Lower leg skin (tissue), 3 donors: ENCODE data around the gene C14orf119.

ENCODE experiments used
- POLR2A ChIP-seq, 2 donors: fragments of 450-650 bp; IDR thresholded peaks; one replicate each; pipeline ENCODE4 v1.6.1; 2016 to 2017; ENCODE audit warnings: antibody characterized with exemption in 2 of 2, mild to moderate bottlenecking in 1 of 2, moderate library complexity in 1 of 2
- TF ChIP-seq, protein P1 (sequence below), 3 donors: fragments of 450-650 bp; IDR thresholded peaks; one replicate each; pipeline ENCODE4 v1.5.1; 2016; ENCODE audit warnings: antibody characterized with exemption in 3 of 3, mild to moderate bottlenecking in 3 of 3, moderate library complexity in 2 of 3

DNA sequence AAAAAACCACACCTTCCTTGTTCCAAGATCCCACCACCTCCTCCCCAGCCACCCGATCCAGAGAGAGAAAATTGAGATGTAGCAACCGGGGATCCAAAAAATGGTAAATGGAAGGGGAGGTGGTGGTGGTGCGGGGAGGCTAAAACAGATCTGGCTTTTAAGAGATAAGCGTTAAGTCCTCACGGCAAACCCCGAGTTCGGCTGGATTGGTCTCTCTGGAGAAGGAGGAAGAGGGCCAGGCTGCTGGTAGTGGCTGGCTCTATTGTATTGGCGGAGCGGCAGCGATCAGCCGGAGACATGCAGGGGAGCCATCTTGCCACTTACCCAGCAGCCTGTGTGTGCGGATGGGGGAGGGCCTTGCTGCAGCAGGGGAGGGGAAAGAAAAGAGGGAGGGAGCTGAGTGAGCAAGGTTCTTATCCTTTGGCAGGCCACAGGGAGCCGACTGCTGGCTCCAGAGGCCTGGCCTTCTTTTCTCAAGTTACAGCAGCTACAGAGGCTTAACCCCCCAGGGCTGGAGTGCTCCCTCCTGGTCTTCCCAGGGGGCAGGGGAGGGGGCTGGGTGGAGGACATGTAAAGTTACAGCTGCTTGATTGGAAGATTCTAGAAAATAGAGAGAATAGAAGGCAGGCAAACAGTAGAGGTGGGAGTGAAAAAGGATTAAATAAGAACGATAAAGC lies 23.9 kb upstream of the C14orf119 start:
- TF ChIP-seq, protein P1, sequence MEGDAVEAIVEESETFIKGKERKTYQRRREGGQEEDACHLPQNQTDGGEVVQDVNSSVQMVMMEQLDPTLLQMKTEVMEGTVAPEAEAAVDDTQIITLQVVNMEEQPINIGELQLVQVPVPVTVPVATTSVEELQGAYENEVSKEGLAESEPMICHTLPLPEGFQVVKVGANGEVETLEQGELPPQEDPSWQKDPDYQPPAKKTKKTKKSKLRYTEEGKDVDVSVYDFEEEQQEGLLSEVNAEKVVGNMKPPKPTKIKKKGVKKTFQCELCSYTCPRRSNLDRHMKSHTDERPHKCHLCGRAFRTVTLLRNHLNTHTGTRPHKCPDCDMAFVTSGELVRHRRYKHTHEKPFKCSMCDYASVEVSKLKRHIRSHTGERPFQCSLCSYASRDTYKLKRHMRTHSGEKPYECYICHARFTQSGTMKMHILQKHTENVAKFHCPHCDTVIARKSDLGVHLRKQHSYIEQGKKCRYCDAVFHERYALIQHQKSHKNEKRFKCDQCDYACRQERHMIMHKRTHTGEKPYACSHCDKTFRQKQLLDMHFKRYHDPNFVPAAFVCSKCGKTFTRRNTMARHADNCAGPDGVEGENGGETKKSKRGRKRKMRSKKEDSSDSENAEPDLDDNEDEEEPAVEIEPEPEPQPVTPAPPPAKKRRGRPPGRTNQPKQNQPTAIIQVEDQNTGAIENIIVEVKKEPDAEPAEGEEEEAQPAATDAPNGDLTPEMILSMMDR (IDR thresholded peaks at IDR 0.05): no peak
- TF ChIP-seq POLR2A (IDR thresholded peaks at IDR 0.05): no peak
